GM18861 (cell line): ENCODE results near the gene PCNT.
"Not testable (repeated sequence)": the region's sequence is repeated elsewhere in the genome, so short reads cannot be mapped to it uniquely, and the experiment has no call there.

Source experiments
- ATAC-seq: cut with Tn5 transposase; IDR thresholded peaks from one replicate; pipeline ENCODE4 v1.9.1; 2021; ENCODE audit not compliant: unreplicated experiment

PCNT gene

DNA sequence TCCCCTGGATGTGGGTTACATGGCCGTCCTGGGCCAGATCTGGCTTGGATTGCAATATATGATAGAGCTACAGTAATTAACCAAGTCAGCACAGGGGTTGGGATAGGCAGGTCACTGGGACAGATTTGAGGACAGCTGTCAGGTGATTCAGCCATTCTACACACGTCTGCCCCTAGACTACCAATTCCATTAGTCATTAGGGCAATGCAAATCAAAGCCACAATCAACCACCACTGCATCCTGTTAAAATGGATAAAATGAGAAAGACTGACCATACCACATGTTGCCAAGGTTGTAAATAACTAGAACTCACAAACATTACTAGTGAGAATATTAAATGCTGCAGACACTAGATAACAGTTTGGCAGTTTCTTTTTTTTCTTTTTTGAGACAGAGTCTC lies 16.3 kb upstream of the PCNT start:
- peak; percentile 52 for ATAC-seq

DNA sequence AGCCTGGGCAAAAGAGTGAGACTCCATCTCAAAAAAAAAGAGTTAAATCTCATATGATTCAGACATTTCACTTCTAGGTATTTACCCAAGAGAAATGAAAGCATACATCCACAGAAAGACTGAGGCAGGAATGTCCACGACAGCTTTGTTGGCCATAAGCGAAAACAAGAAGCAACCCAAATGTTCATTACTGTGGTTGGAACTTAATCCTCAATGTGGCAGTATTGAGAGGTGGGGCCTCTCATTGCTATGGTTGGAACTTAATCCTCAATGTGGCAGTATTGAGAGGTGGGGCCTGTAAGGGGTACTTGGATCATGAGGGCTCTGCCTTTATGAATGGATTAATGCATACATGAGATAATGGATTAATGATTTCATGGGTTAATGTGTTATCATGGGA lies 15.5 kb upstream of the PCNT start:
- ATAC-seq, result no peak

DNA sequence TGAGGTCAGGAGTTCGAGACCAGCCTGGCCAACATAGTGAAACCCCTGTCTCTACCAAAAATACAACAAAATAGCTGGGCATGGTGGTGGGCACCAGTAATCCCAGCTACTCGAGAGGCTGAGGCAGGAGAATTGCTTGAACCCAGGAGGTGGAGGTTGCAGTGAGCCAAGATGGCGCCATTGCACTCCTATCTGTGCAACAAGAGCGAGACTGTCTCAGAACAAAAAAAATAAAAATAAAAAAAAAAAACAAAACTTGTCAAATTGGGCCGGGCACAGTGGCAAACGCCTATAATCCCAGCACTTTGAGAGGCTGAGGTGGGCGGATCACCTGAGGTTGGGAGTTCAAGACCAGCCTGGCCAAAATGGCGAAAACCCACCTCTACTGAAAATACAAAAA lies 13.7 kb upstream of the PCNT start:
- ATAC-seq, result not testable (repeated sequence)

- no peak for ATAC-seq
These were observed 12.4 kb upstream of the PCNT start for GRCh38 chr21:46311568-46311967.

DNA sequence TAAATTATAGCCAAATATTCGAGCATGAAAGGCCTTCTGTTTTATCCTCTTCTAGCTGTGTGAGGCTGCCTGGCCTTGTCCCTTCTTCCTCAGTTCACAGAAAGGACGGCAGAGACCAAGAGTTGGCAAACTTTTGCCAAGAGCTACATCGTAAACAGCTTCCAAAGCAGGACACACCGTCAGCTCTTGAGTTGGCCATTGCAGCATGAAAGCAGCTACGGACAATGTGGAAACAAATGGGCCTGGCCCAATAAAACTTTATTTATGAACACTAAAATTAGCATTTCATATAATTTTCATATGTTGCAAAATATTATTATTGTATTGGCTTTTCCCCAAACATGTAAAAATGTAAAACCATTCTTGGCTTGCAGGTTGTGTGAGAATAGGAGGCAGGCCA lies 11.0 kb upstream of the PCNT start:
- ATAC-seq, result no peak

DNA sequence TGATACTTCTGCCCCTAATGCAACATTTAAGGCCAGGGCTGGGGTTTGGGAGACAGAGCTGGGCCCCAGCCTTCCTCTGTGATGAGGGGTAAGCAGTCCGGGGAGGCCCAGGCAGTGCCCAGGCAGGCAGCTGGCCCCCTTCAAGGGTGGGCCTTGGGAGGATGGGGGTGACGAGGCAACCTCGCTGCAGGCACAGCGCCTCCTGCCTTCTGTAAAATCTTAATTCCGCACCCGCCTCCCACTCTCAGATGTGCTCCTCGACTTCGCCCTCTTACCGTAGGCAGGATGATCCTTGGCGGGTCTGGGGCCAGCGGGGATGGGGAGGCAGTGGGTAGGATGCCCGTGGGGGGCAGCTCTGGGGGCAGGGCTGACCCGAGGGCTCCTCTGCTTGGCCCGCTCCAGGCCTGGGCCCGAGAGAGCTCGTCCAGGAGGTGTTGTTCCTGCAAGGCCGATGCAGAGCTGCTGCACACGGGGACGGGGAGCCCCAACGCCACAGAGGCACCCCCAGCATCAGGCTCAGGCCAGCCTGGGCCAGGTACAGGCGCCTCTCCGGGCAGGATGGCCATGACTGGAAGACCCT lies 9.4 kb upstream of the PCNT start:
- ATAC-seq, result no peak

DNA sequence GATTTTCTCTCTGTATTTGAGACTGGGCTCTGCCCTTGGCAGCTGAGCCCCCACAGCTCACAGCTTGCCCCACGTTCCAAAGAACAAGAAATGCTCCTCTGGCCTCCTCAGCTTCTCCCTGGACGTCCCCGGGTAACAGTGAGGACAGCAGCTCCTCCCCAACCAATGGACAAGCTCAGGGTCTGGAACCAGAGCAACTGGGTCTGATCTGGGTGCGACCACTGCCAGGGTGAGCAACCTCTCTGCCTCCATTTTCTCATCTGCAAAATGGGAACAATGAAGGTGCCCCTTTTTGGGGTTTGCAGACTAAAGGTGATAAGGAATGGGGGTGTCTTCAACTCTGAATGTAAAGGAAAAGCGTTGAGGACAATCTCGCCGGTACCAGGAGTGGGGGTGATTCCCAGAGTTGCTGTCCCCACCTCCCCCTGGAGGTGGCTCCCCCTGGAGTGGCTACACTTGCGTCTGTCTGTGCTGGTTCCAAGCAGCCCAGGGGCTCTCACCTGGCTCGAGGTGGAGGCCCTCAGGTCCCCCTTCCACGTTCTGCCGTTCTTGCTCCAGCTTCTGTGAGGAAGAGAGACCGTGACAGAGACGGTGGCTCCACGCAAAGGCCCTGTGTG lies 7.1 kb upstream of the PCNT start:
- ATAC-seq, result no peak

- no peak for ATAC-seq
These were observed 6.1 kb upstream of the PCNT start for GRCh38 chr21:46317710-46318463.

- ATAC-seq, result no peak
These were observed 5.5 kb upstream of the PCNT start for GRCh38 chr21:46318464-46318845.

GRCh38 chr21:46319186-46319585 lies 4.8 kb upstream of the PCNT start:
- no peak for ATAC-seq

GRCh38 chr21:46320331-46320801 lies 3.6 kb upstream of the PCNT start:
- ATAC-seq, result no peak

- ATAC-seq, result no peak
These were observed 1.4 kb upstream of the PCNT start for GRCh38 chr21:46322351-46323226.

GRCh38 chr21:46323227-46323709 lies 688 bp upstream of the PCNT start:
- no peak for ATAC-seq

- peak; percentile 30 for ATAC-seq
These were observed 575 bp downstream of the PCNT start for GRCh38 chr21:46324390-46325072.

- ATAC-seq, result no peak
These were observed 1.3 kb downstream of the PCNT start for GRCh38 chr21:46325073-46325912.

- no peak for ATAC-seq
These were observed 2.3 kb downstream of the PCNT start for GRCh38 chr21:46326110-46326703.

GRCh38 chr21:46327711-46328110 lies 3.8 kb downstream of the PCNT start:
- no peak for ATAC-seq

DNA sequence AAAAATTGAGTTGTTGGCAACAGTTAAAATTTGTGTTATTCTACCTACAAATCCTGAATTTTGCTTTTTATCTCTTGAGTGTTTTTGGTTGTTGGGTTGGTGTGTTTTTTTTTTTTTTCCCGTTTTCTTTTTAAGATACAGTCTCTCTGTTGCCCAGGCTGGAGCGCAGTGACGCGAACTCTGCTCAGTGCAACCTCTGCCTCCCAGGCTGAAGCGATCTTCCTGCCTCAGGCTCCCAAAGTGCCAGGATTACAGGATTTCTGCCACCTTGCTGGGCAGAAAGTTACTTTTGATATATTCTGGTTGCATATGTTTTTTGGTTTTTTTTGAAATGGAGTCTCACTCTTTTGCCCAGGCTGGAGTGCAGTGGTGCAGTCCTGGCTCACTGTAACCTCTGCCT lies 4.2 kb downstream of the PCNT start:
- ATAC-seq, result no peak

GRCh38 chr21:46329796-46330195 lies 5.8 kb downstream of the PCNT start:
- no peak for ATAC-seq
